Left colon (tissue), 2 donors: ENCODE results near the gene HIGD1A. TPM values are rescaled to one million over a fixed set of nuclear protein-coding genes. Genes with fewer than 3 reads are reported as not detected.
A peak's percentile ranks its signal among the peaks of the same experiment; 100 is the strongest.

Source experiments
- ATAC-seq: fragments of 200-7000 bp; cut with Tn5 transposase; one replicate; pipeline ENCODE4 v1.9.1; 2020; ENCODE audit warnings: mild to moderate bottlenecking, moderate library complexity
- DNase-seq, 2 donors: peaks; one replicate each; pipeline ENCODE4 v3.0.0-alpha.2; 2020
- intact Hi-C, 2 donors: fragments of 100-400 bp; cut with DNase I in 1 of 2; cut with micrococcal nuclease in 1 of 2; formaldehyde crosslinking; loops; one replicate each; pipeline versions ENCODE4 v1.11.2 to v1.14.0; 2022; cut with DNase I, micrococcal nuclease
- long read RNA-seq: library from polyadenylated mRNA; unstranded; transcript quantifications from one replicate; pipeline ENCODE4 v2.0.0, GENCODE V29; 2021
- total RNA-seq, 2 donors: library from RNA; stranded (reverse); fragmentation: NEBNext Ultra II Directional; extraction: Animal tissue kit (Norgen Biotek cat#: 25700); gene quantifications; one replicate each; pipeline ENCODE4 v1.2.1, GENCODE V29; 2021
- donor health status: DM: no; HTN: no; CAD: no.
- donor health status: DM: yes; HTN: yes; CAD: no.

HIGD1A gene
- total RNA-seq, result 100 to 1,000 TPM; 376 to 377 TPM
- long read RNA-seq, transcript HIGD1A-202 (4 exons, 1,322 nt), result minor isoform, 8 of 802 reads
- long read RNA-seq, transcript HIGD1A-201 (4 exons, 1,373 nt), result major isoform, 741 of 802 reads
- long read RNA-seq, transcript HIGD1A-204 (4 exons, 585 nt), result minor isoform, 26 of 802 reads
- long read RNA-seq, partial matches to known transcripts, result 4 of 802 reads
- long read RNA-seq, other reads (novel, unspliced or antisense), result 20 of 802 reads

- ATAC-seq, result peak; percentile 91
- peak; percentile 96 to 98 for DNase-seq
- intact Hi-C loops, result no loop called here
Observed at GRCh38 chr3:42804106-42804830, at the start of gene HIGD1A. Gene HIGD1A, minus strand, starts transcription at chr3:42804490. Its CDS starts 10,237 bp downstream, at chr3:42794253.

- DNase-seq (no peak), ATAC-seq (no peak)
- intact Hi-C loops, result no loop called here
Observed at GRCh38 chr3:42853739-42854302, 49.5 kb upstream of the HIGD1A start.

- ATAC-seq (no peak), DNase-seq (no peak)
- intact Hi-C loops, result no loop called here
Observed at GRCh38 chr3:42853056-42853455, 48.8 kb upstream of the HIGD1A start.

DNA sequence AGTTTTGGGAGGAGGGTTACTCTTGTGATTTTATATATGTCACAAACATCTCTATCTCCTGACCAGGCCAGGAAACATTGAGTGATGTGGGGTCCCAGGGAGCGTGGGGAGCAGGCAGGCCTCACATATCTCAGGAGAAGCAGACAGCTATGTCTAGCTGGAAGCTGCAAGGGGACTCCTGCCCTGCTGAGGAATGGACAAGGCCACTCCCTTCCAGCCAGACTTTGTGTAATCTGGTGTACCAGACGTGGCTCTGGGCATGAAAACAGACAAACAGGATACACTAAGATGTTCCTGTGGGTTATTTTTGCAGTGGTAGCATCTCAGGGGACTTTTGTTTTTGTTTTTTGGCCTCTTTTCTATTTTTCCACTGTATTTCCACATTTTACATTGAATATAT is 48.2 kb upstream of the HIGD1A start:
- DNase-seq (no peak), ATAC-seq (no peak)
- intact Hi-C loops, result no loop called here

GRCh38 chr3:42851228-42851834 is 47.0 kb upstream of the HIGD1A start:
- ATAC-seq (no peak), DNase-seq (no peak)
- intact Hi-C loops, result no loop called here

GRCh38 chr3:42850263-42850662 is 46.0 kb upstream of the HIGD1A start:
- DNase-seq (no peak), ATAC-seq (no peak)
- intact Hi-C loops, result no loop called here

- ATAC-seq (no peak), DNase-seq (no peak)
- intact Hi-C loops, result no loop called here
Observed at GRCh38 chr3:42849017-42849416, 44.7 kb upstream of the HIGD1A start.

DNA sequence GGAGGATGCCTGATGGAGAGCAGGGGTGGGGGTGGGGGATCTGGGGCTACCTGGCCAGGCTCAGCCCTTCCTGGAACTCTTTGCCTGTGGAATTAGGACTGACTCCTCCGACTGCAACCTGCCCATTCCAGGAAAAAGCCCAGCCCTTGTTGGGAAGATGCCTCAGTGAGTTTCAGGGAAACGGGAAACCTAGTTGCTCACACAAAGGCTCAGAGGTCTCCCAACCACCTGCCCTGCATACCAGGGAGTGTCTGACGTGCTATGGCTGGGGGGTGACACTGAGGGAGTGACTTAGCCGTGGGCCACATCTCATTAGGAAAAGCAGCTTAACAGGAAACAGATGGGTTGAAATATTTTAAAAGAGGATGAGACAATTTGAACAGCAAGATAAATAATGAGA is 43.4 kb upstream of the HIGD1A start:
- intact Hi-C loops, result no loop called here
- DNase-seq (no peak), ATAC-seq (no peak)

DNA sequence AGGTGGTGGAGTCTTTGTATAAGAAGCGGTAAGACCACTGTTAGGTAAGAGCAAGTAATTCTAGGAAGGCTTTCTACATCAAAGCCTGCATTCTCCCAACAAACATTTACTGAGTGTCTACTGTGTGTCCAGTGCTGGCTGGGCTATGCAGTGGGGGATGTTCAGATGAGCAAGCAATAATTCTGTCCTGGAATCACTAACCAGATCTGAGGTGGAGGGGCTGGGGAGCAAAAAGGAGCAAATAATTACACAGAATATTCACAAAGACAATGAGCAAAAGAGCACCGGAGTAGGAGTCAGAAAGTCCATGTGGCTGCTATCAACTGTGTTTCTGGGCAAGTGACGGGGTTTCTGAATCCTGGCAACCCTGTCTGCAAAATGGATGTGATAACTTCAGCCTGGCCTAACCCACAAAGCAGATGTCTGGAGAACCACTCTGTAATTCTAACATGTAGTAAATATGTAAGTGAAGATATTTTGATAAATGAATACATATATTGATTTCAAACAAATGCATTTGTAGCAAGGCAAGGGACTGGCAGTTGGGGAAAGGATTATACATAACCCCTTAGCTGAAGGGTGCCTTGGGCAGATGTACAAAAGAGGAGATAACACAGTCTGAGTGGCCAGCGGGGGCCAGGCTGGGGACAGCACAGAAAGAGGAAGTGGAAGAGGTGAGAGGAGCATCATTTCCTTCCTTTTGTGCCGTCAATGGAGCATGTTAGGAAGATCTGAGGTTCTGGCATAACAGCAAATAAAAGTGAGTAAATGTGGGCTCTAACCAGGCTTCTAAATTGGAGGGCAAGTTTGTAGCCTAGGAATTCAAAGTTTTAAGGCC is 42.6 kb upstream of the HIGD1A start:
- intact Hi-C loops, result no loop called here
- no peak for ATAC-seq

GRCh38 chr3:42844815-42845214 is 40.5 kb upstream of the HIGD1A start:
- ATAC-seq (no peak), DNase-seq (no peak)
- intact Hi-C loops, result no loop called here

More for the DNA sequence above, 42.6 kb upstream of the HIGD1A start:
- peak in 1 of 2 donors; percentile 28 for DNase-seq

DNA sequence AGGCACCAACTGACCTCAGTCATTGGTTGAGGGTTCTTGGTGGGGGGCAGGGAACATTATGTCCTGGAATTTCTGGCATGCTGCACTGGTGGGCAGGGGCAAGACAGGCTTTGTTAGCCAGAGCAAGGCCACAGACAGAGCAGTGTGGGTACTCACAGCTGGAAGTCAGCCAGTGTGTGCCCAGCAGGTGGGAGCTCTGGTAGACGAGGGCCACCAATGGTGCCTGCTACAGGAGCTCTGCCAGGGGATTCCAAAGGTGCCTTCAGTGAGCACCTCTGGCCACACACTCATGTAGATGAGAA is 40.1 kb upstream of the HIGD1A start:
- ATAC-seq (no peak), DNase-seq (no peak)
- intact Hi-C loops, result no loop called here

DNA sequence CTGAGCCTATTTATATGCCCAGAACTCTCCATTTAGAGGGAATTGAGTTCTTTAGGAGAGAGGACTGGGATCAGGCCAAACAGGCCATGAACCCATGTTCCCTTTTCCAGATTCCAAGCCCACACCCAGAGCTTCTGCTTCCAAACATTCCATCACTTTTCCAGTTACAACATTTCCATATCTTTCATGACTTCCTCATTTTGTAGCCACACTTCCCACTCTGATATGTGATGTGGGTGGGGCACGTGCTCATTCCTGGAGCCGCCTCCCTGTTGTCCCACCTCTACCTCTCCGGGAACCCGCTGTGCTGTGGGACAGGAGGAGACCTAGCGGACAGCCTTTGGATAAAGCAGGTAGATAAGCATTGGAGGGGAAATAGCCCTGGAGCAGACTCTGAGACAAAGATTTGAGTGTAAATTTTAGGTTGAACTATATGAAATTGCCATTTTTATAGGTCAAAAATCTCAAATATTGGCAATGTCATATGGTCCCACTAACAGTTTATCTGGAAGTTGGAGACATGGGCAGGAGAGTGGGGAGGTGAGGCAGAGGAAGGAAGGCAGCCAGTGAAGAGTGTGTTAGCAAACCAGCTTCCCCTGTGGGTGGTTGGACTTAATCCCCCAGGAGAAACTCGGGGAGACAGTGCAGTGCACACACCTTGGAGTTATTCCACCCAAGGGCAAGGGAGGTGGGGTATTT is 39.6 kb upstream of the HIGD1A start:
- DNase-seq, result peak in 1 of 2 donors; percentile 40
- ATAC-seq, result peak; percentile 67
- intact Hi-C loops, result no loop called here

- intact Hi-C loops, result no loop called here
- ATAC-seq (no peak), DNase-seq (no peak)
Observed at GRCh38 chr3:42841332-42841731, 37.0 kb upstream of the HIGD1A start.

DNA sequence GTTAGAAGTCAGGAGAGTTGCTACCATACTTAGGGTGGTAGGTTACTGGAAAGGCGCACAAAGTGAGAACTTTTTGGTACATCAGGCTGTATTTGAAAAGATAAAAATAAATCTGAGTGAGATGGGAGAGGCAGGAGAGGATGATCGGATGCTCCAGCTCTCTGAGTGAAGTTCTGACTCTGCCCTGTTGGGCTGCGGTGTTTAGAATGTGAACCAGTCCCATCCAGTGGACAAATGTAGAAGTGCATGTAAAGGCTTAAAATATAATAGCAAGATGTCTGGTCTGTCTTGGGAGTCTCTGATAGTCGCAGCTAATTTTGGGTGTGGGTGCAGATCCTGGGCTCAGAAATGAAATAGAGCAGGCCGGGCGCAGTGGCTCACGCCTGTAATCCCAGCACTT is 35.3 kb upstream of the HIGD1A start:
- intact Hi-C loops, result loop anchor here in 1 of 2 donors (5.0 kb wide), 1 partner anchor 57 kb away; no protein-coding TSS in a partner anchor
- peak in 1 of 2 donors; percentile 24 for DNase-seq
- peak; percentile 93 for ATAC-seq

GRCh38 chr3:42838571-42838970 is 34.3 kb upstream of the HIGD1A start:
- intact Hi-C loops, result loop anchor here in 1 of 2 donors (5.0 kb wide), 1 partner anchor 56 kb away; no protein-coding TSS in a partner anchor
- DNase-seq (no peak), ATAC-seq (no peak)

DNA sequence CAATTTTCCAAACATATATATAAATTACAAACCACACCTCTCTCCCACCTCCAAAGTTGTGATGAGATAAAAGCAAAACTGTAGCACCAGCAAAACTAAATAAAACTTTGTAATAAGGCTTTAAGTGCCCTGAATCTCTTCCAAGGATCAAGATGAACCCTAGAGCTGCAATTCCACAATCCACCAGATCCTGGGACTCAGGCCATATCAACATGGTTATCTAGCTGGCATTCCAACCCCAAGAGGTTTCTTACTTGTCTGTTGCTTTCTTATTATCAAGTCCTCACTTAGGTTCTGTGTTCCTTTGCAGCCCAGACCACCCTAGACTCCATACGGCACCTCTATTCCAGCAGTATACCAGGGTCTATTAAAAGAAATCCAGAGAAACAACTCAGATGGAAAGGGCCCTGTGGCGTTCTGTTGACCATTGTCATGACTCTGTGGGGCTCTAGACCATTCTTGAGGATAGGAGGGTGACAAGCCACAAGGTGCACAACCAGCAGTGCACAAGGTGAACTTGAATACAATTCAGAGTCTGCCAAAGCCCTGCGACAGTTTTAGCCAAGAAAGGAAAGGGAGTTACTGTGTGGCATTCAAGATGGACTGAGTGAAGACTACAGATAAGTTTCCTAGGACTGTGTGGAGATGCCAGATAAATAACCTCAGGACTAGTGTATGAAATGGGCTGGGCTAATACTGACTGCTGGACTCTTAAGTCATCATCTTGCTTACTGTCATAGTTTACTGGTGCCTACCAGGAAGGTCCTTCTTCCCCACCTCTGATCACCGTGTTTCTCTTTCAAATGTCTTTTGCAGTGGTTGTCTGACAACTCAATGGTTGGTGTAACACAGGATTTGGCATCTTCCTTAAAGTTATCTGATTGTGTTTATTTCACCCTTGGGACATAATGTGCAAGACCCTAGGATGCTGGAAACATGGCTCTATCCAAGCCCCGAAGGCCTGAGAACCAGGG is 32.1 kb upstream of the HIGD1A start:
- ATAC-seq (no peak), DNase-seq (no peak)
- intact Hi-C loops, result loop anchor here in 1 of 2 donors (5.0 kb wide), 1 partner anchor 54 kb away; no protein-coding TSS in a partner anchor

- ATAC-seq, result peak; percentile 5
- intact Hi-C loops, result no loop called here
- peak; percentile 67 to 83 for DNase-seq
Observed at GRCh38 chr3:42831321-42831713, 27.0 kb upstream of the HIGD1A start.
